Lower leg skin (tissue), 4 donors: ENCODE results near the gene TCP11. TPM values are rescaled to one million over a fixed set of nuclear protein-coding genes. Genes with fewer than 3 reads are reported as not detected.

Experiments
- DNase-seq, 2 donors: peaks; one replicate each; pipeline ENCODE4 v3.0.0-alpha.2; 2019; ENCODE audit warnings: low spot score in 2 of 2
- H3K4me3 ChIP-seq: fragments of 200-600 bp; sonication (generic); 2 replicates; pipeline ENCODE4 v1.5.1; 2017; ENCODE audit warnings: mild to moderate bottlenecking, low read depth; ENCODE audit not compliant: poor library complexity, severe bottlenecking
- CTCF ChIP-seq, 3 donors: fragments of 450-650 bp; IDR thresholded peaks; one replicate each; pipeline ENCODE4 v1.5.1; 2016; ENCODE audit warnings: antibody characterized with exemption in 3 of 3, mild to moderate bottlenecking in 3 of 3, moderate library complexity in 2 of 3
- POLR2A ChIP-seq, 2 donors: fragments of 450-650 bp; IDR thresholded peaks; one replicate each; pipeline ENCODE4 v1.6.1; 2016 to 2017; ENCODE audit warnings: antibody characterized with exemption in 2 of 2, mild to moderate bottlenecking in 1 of 2, moderate library complexity in 1 of 2
- WGBS, 2 donors: methylation state at CpG; one replicate each; pipeline ENCODE4 v1.1.5; 2018; 5-methylcytosine and 5-hydroxymethylcytosine counted together
- intact Hi-C: fragments of 100-400 bp; cut with DNase I; formaldehyde crosslinking; loops from one replicate; pipeline ENCODE4 v1.15.0; 2023; ENCODE audit warnings: low total_unique reads
- total RNA-seq, 4 donors: library from RNA; depleted of rRNA; stranded (reverse); fragments of >200 nt; gene quantifications; one replicate each; pipeline ENCODE4 v1.1.0, GENCODE V29; 2016

The TCP11 gene
- total RNA-seq, 4 donors from 2014 or later = 0.97 to 1.7 TPM; not detected in 2

GRCh38 chr6:35105078-35105477 is 36.1 kb downstream of the TCP11 start:
- TF ChIP-seq POLR2A (IDR thresholded peaks at IDR 0.05) (no peak), CTCF (IDR thresholded peaks at IDR 0.05) (no peak)
- intact Hi-C loops = no loop called here
- DNase-seq = no peak
- 95 to 100% methylated on average over 3 of the region's 3 CpGs for WGBS, 2 donors
- no peak overlapping the region for H3K4me3 ChIP-seq

- no peak for DNase-seq
- TF ChIP-seq CTCF (IDR thresholded peaks at IDR 0.05) = no peak
- no peak for TF ChIP-seq POLR2A (IDR thresholded peaks at IDR 0.05)
- 94 to 96% methylated on average over 5 of the region's 5 CpGs for WGBS, 2 donors
- intact Hi-C loops = no loop called here
- no peak overlapping the region for H3K4me3 ChIP-seq
Observed at GRCh38 chr6:35099116-35099515, 42.0 kb downstream of the TCP11 start.

- intact Hi-C loops = no loop called here
- no peak for TF ChIP-seq POLR2A (IDR thresholded peaks at IDR 0.05)
- no peak for TF ChIP-seq CTCF (IDR thresholded peaks at IDR 0.05)
- 16 to 22% methylated on average over 4 of the region's 4 CpGs for WGBS, 2 donors
- DNase-seq = no peak
- no peak overlapping the region for H3K4me3 ChIP-seq
Observed at GRCh38 chr6:35096129-35096862, 44.8 kb downstream of the TCP11 start.

GRCh38 chr6:35094183-35094582 is 47.0 kb downstream of the TCP11 start:
- 58 to 65% methylated on average over 4 of the region's 4 CpGs for WGBS, 2 donors
- TF ChIP-seq POLR2A (IDR thresholded peaks at IDR 0.05) = no peak
- no peak for TF ChIP-seq CTCF (IDR thresholded peaks at IDR 0.05)
- DNase-seq = no peak

GRCh38 chr6:35093783-35094182 is 47.4 kb downstream of the TCP11 start:
- TF ChIP-seq CTCF (IDR thresholded peaks at IDR 0.05) = no peak
- no peak for TF ChIP-seq POLR2A (IDR thresholded peaks at IDR 0.05)
- WGBS, 2 donors = 79 to 86% methylated on average over 5 of the region's 6 CpGs
- intact Hi-C loops = no loop called here
- H3K4me3 ChIP-seq = no peak overlapping the region
- DNase-seq = no peak

More at GRCh38 chr6:35094183-35094582, 47.0 kb downstream of the TCP11 start:
- intact Hi-C loops = no loop called here
- no peak overlapping the region for H3K4me3 ChIP-seq

GRCh38 chr6:35093118-35093445 is 48.1 kb downstream of the TCP11 start:
- 57 to 59% methylated on average over 5 of the region's 5 CpGs for WGBS, 2 donors
- no peak overlapping the region for H3K4me3 ChIP-seq
- intact Hi-C loops = no loop called here
- TF ChIP-seq CTCF (IDR thresholded peaks at IDR 0.05) (no peak), POLR2A (IDR thresholded peaks at IDR 0.05) (no peak)
- no peak for DNase-seq
